ENCODE data around the gene RELN. TPM values are rescaled to one million over a fixed set of nuclear protein-coding genes. Genes with fewer than 3 reads are reported as not detected.

The RELN gene
- total RNA-seq, 4 donors from 2014 or later, result 1.8 to 47.4 (median 6.7) TPM

GRCh38 chr7:103560136-103560535, 429.3 kb downstream of the RELN start:
- H3K4me1 ChIP-seq, result no peaks in the 10 kb centered on the region
- intact Hi-C loops (cut with DNase I; ENCODE audit: low total_unique reads), result no loop called here
- TF ChIP-seq CTCF (IDR thresholded peaks at IDR 0.05) (no peak), POLR2A (IDR thresholded peaks at IDR 0.05) (no peak)
- H3K36me3 ChIP-seq, result no peaks in the 10 kb centered on the region
- no peak for DNase-seq
- H3K9me3 ChIP-seq, result no peaks in the 10 kb centered on the region
- no peak overlapping the region for H3K4me3 ChIP-seq
- no peak overlapping the region for H3K27ac ChIP-seq
- no peaks in the 10 kb centered on the region for H3K27me3 ChIP-seq

- TF ChIP-seq POLR2A (IDR thresholded peaks at IDR 0.05) (no peak), CTCF (IDR thresholded peaks at IDR 0.05) (no peak)
- Histone ChIP-seq H3K4me1 (no peaks in the 10 kb centered on the region), H3K36me3 (no peaks in the 10 kb centered on the region), H3K27me3 (no peaks in the 10 kb centered on the region), H3K4me3 (no peak overlapping the region), H3K9me3 (no peaks in the 10 kb centered on the region), H3K27ac (no peak overlapping the region)
- DNase-seq, result no peak
- intact Hi-C loops (cut with DNase I; ENCODE audit: low total_unique reads), result no loop called here
Observed at GRCh38 chr7:103551016-103551415, 438.4 kb downstream of the RELN start.

- no peak for DNase-seq
- intact Hi-C loops (cut with DNase I; ENCODE audit: low total_unique reads), result no loop called here
- no peak overlapping the region for H3K4me3 ChIP-seq
- TF ChIP-seq CTCF (IDR thresholded peaks at IDR 0.05), result no peak
- H3K9me3 ChIP-seq, result no peaks in the 10 kb centered on the region
- no peaks in the 10 kb centered on the region for H3K4me1 ChIP-seq
- no peaks in the 10 kb centered on the region for H3K36me3 ChIP-seq
- H3K27me3 ChIP-seq, result no peaks in the 10 kb centered on the region
- H3K27ac ChIP-seq, result no peak overlapping the region
Observed at GRCh38 chr7:103549786-103550185, 439.7 kb downstream of the RELN start.

- Histone ChIP-seq H3K4me3 (no peak overlapping the region), H3K27me3 (no peaks in the 10 kb centered on the region), H3K9me3 (no peaks in the 10 kb centered on the region), H3K36me3 (no peaks in the 10 kb centered on the region), H3K27ac (no peak overlapping the region), H3K4me1 (no peaks in the 10 kb centered on the region)
- intact Hi-C loops (cut with DNase I; ENCODE audit: low total_unique reads), result no loop called here
- TF ChIP-seq POLR2A (IDR thresholded peaks at IDR 0.05), result no peak
- no peak for TF ChIP-seq CTCF (IDR thresholded peaks at IDR 0.05)
- DNase-seq, result no peak
Observed at GRCh38 chr7:103547451-103548284, 441.8 kb downstream of the RELN start.

GRCh38 chr7:103542470-103542869, 447.0 kb downstream of the RELN start:
- TF ChIP-seq CTCF (IDR thresholded peaks at IDR 0.05) (no peak), POLR2A (IDR thresholded peaks at IDR 0.05) (no peak)
- H3K27me3 ChIP-seq, result no peaks in the 10 kb centered on the region
- H3K36me3 ChIP-seq, result no peaks in the 10 kb centered on the region
- H3K4me3 ChIP-seq, result no peak overlapping the region
- H3K27ac ChIP-seq, result no peak overlapping the region
- H3K4me1 ChIP-seq, result no peaks in the 10 kb centered on the region
- DNase-seq, result no peak
- H3K9me3 ChIP-seq, result no peaks in the 10 kb centered on the region
- intact Hi-C loops (cut with DNase I; ENCODE audit: low total_unique reads), result no loop called here
